AG20443 (cell line): ENCODE measurements around the gene STAB2.

Source experiments
- DNase-seq: peaks from one replicate; pipeline ENCODE4 v3.0.0; 2012; ENCODE audit warnings: low spot score, mixed read lengths

Gene STAB2, protein sequence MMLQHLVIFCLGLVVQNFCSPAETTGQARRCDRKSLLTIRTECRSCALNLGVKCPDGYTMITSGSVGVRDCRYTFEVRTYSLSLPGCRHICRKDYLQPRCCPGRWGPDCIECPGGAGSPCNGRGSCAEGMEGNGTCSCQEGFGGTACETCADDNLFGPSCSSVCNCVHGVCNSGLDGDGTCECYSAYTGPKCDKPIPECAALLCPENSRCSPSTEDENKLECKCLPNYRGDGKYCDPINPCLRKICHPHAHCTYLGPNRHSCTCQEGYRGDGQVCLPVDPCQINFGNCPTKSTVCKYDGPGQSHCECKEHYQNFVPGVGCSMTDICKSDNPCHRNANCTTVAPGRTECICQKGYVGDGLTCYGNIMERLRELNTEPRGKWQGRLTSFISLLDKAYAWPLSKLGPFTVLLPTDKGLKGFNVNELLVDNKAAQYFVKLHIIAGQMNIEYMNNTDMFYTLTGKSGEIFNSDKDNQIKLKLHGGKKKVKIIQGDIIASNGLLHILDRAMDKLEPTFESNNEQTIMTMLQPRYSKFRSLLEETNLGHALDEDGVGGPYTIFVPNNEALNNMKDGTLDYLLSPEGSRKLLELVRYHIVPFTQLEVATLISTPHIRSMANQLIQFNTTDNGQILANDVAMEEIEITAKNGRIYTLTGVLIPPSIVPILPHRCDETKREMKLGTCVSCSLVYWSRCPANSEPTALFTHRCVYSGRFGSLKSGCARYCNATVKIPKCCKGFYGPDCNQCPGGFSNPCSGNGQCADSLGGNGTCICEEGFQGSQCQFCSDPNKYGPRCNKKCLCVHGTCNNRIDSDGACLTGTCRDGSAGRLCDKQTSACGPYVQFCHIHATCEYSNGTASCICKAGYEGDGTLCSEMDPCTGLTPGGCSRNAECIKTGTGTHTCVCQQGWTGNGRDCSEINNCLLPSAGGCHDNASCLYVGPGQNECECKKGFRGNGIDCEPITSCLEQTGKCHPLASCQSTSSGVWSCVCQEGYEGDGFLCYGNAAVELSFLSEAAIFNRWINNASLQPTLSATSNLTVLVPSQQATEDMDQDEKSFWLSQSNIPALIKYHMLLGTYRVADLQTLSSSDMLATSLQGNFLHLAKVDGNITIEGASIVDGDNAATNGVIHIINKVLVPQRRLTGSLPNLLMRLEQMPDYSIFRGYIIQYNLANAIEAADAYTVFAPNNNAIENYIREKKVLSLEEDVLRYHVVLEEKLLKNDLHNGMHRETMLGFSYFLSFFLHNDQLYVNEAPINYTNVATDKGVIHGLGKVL (N-terminal part only)

DNA sequence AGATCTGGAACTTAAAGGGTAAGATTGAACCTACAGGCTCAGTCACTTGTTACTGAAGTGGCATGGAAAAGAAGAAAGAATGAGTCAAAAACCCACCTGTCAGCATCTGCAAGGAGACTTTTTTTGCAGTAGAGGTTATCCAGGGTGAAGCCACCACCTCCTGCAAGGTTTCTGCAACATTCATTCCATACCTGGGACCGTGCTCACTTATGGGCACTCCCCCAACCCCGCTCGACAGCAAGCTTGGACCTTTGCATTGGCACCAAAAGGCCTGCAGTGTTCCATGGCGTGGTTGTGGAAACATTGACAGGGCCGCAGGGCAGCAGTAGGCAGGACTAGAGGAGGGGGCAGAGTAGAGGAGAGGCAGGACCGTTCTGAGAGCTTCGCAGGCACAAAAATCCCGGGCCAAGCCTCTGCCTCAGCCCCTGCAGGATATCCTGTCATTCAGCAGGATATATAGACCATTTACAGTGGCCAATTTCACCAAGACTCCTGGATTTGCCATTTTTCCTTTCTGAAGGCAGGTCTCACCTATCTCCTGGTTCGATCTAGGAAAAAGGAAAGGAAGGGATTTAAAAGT lies at the start of gene STAB2:
Gene STAB2, plus strand, starts transcription at position 483 of the 580 bp plus-strand sequence. CDS start 204 bp downstream, outside the sequence.
- DNase-seq: no peak

DNA sequence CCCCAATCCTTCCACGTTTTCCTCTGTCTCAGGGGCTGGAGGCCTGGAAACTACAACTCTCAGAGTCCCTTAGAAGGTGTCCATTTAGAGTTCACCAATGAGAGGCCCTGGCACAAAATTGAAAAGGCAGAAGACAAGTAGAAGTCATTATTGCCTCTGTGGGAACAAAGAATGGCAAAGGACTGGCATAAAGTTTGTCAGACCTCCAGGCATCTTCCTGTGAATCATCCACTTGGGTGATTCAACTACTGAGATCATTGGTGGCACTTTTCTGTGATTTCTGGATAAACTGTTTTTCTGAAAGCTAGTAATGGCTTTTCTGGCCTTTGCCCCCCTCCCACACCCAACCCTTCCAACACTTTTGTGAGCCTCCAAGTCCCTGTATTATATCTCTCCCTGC lies 48.7 kb upstream of the STAB2 start:
- peak; percentile 16 for DNase-seq

DNA sequence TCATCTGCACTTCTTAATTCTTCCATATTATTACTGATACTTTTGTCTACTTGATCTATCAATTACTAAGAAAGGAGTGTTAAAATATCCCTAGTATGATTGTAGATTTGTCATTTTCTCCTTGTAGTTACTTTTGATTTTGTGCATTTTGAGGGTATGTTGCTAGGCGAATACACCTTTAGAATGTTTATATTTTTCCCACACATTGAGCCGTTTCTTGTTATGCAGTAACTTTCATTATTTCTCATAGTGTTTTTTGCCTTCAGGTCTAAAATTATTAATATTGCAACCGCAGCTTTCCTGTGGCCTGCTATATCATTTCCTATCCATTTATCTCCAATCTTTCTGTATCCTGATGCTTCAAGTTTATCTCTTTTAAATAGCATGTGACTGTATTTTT lies 46.8 kb upstream of the STAB2 start:
- DNase-seq: no peak

DNA sequence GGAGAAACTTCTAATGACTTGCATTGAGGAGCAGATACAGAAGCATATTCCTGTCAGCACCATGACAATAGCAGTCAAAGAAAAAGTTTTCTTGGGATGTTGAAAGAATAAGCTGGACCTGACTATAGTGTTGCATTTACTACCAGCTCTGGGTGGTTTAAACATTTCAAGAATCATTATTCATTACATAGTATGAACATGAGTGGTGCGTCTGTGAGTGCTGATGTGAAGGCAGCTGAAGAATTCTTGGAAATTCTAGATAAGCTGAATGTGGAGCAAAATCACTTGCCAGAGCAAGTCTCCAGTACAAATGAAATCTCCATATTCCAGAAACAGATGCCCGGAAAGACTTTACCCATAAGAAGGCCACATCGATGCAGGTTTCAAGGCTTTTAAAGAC lies 45.0 kb upstream of the STAB2 start:
- DNase-seq: no peak

DNA sequence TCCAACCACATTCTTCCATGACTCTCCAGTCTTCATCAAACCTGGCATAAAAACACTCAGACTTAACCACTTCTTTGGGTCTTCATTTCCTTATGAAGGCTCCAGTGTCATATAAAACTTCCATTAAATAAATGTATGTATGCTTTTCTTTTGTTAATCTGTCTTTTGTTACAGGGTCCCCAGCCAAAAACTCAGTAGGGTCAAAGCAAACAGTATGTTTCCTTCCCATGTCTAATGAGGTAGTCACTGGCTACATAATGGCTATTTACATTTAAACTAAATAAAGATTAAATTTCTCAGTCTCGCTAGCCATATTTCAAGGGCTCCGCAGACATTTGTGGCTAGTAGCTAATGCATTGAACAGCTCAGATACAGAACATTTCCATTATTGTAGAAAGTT lies 40.1 kb upstream of the STAB2 start:
- DNase-seq: no peak

DNA sequence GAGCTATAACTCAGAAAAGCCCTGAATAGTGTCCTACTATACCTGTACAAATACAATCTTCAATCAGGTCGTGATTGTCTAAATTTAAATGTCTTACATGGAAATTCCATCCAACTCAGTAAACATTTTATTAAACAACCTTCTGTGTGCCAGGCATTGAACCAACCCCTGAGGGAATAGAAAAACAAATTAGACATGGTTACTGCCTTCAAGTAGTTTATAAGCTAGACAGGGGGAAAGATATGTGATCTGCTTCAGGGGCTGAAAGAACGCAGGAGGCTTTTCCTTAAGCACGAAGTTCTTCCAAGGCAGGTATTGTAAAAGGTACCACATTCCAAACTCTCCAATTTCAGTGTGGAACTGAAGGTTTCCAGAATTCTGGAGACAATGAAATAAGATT lies 39.7 kb upstream of the STAB2 start:
- DNase-seq: no peak

DNA sequence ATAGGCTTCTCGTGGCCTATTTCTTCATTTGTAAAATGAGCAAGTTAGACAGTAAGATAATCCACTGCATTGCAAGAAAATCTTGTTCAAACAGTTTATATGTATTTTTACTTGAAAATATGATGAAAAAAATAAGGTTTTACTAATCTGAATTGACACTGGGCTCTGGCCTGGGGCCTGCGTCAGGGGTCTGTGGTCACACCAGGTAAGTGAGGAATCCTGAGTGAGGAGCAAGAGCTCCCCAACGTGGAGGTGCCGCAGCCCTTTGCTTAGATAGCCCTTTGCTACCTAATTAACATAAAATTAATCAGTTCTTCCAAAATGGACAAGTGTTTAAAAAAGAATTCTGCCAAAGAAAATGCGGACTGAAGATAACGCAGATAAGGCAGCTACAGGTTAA lies 39.1 kb upstream of the STAB2 start:
- DNase-seq: no peak

DNA sequence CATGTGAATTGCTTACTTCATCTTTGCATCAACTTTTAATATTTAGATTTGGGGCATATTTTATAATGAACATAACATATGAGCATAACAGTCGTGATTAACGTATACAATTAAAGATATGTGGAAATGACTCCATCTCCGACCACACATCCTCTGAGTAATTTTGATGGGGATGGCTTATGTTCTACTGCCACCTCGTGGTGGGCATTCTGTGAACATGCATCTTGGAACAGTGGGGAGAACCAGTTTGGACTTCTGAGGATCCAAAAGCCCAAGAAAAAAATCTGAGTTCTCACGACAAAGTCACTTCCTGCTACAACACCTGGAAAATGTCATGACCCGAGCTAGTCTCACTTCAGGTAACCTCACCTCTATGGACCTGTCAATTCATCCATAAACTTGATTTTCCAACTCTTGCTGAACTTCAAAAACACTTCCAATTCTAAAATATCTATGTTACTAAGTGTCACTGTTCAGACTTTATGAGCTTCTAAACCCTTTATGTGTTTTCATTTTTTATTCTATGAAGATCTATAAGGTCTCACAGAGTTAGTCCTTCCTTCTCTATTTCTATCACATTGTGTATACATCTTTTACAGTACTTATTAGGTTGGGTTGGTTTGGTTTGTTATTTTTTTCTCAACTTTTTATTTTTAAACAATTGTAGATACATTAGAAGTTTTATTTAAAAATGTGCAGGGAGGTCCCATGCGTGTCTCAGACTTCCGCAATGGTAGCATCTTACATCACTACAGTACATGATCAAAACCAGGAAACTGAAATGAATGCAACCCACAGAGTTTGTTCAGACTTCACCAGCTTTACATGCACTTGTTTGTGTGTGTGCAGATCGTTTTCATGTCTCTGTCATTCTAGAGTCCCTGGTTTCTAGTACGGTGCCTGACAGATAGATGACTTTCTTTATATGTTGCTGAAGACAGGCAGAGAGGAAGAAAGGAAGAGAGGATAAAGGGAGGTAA lies 38.2 kb upstream of the STAB2 start:
- DNase-seq: peak; percentile 73

DNA sequence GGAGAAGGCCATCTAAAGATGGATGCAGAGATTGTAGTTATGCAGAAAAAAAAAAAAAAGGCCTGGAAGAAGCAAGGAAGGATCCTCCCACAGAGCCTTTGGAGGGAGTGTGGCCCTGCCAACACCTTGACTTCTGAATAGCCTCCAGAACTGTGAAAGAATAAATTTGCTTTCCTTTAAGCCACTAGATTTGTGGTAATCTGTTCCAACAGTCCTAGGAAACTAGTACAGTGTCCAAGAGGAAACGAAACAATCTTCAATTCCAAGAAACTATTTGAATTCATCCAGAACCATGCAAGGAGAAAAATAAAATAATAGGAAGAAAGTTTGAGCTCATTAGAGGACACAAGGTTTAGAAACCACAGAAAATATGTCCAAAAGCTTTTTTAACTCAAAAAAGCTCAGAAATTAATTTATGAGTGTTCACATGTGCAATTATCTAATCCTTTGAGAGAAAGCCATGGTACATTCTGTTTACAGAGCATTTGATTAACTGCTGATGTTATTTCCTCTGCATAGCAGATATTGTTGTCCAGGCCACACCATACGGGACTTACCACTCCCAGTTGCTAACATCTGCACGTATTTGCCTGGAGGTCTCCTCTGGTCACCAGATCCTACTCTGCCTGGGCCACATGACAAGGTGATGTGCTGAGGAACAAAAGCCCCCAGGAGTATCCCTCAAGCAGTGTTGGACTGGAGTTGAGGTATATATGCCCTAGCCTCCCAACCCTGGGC lies 30.0 kb upstream of the STAB2 start:
- DNase-seq: no peak

DNA sequence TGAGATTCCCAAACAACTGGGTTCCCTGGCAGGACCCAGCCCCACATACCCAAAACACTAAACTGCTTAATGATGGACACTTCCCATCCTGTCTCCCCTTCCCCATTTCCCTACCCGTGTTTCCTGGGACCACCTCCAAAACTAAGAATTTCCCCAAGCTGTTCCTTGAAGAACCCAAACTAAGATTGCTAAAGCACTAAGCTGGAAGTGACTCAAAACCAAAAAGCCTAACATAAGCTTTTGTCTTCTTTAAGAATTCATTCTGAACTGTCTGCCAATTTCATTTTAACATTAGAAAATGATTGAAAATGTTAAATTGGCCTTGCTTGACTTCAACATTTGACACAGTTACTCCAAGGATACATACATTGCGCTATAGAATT lies 29.5 kb upstream of the STAB2 start:
- no peak for DNase-seq

DNA sequence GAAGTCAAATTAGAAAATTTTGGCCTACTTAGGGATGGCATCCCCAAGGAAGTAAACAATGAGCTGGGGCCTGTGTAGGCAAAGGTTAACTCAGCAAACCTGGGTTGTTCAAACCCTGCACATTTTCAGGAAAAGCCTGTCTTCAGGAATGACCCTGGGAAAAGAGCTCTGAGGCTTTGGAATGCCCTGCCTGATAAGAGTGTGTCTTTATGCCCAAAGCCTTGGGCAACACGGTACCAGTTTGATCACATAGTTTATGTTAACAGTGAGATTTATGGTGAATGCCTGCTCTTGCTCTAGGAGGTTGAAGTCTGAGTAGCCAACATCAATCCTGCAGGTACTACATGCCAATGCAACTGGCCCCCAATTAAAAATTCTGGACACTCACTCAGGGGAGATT lies 28.2 kb upstream of the STAB2 start:
- no peak for DNase-seq

DNA sequence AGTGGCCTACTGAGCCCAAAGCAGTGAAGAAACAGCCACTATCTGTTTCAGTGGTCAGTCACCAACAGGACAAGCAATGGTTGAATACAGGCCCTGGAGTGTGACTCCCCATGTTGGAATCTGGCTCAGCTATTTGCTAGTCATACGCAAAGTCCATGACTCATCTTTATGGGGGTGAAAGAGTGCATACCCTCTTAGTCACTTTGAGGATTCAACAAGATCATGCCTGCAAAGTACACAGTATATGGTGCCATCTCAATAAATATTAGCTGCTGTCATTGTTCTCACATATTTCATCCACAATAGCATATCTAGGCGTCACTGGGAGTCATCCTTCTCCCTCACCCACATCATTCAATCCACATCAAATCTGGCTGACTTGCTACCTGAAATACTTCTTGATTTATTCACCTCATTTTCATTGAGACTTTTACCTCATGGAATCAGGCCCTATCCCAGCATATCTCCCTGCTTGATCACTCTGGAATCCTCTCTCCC lies 26.4 kb upstream of the STAB2 start:
- peak; percentile 93 for DNase-seq

DNA sequence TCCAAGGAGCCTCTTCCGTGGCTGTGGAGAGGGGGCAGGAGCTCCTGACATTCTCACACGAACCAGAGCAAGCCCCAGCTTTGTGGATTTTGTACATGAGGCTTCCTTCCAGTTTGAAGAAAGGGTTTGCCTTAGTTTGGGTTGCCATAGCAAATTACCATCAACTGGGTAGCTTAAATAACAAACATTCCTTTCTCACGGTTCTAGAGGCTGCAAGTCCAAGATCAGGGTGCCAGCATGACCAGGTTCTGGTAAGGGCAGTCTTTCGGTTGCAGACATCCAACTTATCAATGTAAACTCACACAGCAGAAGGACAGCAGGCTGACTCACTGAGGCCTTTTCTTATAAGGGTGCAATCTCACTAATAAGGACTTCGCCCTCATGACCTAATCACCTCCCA lies 25.9 kb upstream of the STAB2 start:
- DNase-seq: no peak

DNA sequence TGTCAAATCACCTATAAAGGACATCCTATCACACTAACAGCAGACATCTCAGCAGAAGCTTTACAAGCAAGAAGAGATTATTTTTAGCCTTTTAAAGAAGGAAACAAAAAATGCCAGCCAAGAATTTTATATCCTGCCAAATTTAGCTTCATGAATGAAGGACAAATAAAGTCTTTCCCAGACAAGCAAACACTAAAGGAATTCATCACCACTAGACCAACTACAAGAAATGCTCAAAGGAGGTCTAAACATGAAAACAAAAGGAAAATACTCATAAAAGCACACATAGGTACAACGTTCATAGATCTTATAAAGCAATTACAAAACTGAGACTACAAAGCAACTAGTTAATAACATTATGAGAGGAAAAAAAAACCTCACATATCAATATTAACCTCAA lies 20.7 kb upstream of the STAB2 start:
- DNase-seq: no peak

DNA sequence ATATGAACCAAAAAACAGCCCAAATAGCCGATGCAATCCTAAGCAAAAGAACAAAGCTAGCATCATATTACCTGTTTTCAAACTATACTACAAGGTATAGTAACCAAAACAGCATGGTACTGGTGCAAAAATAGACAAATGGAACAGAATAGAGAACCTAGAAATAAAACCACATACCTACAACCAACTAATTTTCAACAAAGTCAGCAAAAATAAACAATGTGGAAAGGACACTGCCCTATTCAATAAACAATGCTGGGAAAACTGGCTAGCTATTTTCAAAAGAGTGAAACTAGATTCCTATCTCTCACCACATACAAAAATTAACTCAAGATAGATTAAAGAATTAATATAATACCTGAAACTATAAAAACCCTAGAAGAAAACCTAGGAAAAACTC lies 17.8 kb upstream of the STAB2 start:
- DNase-seq: no peak

DNA sequence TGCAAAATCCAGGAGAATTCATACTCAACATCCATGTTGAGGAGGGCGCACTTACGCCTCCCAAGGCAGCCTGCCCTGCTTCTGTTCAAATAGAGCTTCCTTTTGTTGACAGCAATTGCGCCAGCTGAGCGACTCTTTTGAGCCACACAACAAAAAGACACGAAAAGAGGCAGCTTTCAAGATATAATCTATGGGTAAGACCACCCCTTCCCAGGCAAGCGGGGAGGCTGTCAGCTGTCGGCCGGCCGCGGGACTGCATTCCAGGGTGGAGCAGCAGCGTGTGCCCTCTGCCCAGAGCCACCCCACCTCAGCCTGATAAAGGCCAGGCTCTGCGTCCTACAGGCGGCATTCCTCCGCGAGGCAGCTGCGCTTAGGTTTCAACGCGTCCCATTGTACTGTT lies 15.8 kb upstream of the STAB2 start:
- no peak for DNase-seq

DNA sequence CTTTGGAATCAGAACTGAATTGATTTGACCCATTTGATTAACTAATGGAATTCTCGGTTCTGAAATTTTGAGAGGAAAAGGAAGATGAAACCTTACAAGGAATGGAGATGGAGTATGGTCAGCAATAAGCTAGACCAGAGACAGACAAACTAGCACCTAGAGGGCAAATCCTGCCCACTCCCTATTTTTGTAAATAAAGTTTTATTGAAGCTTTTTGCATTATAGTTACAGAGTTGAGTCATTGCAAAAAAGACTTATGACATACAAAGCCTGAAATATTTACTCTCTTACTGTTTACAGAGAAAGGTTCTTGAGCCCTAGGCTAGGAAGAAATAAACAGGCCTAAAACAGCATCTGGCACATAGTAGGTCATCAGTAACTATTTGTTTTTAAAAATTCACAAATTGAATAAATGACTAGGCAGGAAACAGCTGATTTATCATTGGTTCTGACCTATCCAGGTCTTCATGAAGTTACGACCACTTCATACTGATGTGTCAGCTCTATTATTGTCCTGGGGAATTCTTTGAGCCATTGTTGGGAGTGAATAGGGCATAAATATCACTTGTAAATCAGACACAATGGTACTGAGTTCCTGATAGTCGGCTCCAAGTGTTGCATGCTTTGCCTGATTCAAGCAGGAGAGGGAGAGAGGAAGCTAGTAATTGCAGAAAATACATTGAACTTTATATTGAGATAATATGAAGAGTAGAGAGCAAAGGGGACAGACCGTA lies 14.6 kb upstream of the STAB2 start:
- no peak for DNase-seq

DNA sequence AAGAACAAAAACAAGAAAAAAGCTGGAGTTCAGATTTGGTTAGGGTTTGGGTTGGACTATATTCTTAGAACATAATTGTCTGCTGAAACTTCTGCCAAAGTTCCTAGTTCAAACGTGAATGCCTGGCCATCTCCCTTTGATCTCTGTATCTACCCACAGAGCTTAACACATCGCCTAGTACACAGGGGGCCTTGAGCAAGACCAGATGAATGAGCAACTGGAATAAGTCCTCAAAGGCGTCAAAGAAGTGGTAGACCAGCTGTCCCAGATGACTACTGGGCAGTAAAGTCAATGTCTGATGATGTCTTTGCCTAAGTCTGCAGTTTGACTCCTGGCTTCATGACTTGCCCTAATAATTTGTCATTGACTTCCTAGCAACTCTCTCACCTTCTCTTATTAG lies 13.9 kb upstream of the STAB2 start:
- no peak for DNase-seq

DNA sequence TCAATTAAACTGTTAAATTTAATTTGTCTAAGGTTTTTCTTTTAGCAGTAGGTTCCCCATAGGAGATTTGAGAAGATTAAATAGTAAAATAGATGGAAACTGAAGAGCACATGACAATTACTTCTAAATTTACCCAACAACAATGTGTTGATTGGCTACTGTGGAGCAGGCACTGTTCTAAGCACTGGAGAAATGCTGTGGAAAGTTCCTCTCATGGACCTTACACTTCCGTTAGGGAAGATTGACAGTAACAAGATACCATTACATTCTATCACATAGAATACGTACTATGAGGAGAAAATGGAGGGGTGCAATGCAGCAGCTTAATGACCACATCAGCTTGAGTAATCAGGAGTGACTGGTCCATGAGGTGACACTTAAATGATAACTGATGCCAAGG lies 8.1 kb upstream of the STAB2 start:
- DNase-seq: no peak
